NCI-H2196 (cell line): ENCODE measurements around the gene DLG2.
"Not testable (repeated sequence)": the region's sequence is repeated elsewhere in the genome, so short reads cannot be mapped to it uniquely, and the experiment has no call there.

Experiments used
- DNase-seq: peaks from one replicate; lab custom pipeline; 2025; ENCODE audit not compliant: unreplicated experiment; lab: John Stamatoyannopoulos, UW

DLG2 gene

GRCh38 chr11:84316866-84317555 lies 1310.1 kb downstream of the DLG2 start:
- no peak for DNase-seq

- DNase-seq: no peak
Measured at GRCh38 chr11:84313830-84314359, 1313.2 kb downstream of the DLG2 start.

- DNase-seq: no peak
Measured at GRCh38 chr11:84310268-84310667, 1316.9 kb downstream of the DLG2 start.

- not testable (repeated sequence) for DNase-seq
Measured at GRCh38 chr11:84308491-84308890, 1318.7 kb downstream of the DLG2 start.

- DNase-seq: no peak
Measured at GRCh38 chr11:84300092-84300491, 1327.1 kb downstream of the DLG2 start.

- DNase-seq: no peak
Measured at GRCh38 chr11:84297570-84297969, 1329.6 kb downstream of the DLG2 start.

GRCh38 chr11:84295815-84296214 lies 1331.3 kb downstream of the DLG2 start:
- no peak for DNase-seq

GRCh38 chr11:84292955-84293354 lies 1334.2 kb downstream of the DLG2 start:
- no peak for DNase-seq

- no peak for DNase-seq
Measured at GRCh38 chr11:84292006-84292405, 1335.1 kb downstream of the DLG2 start.

GRCh38 chr11:84290647-84291046 lies 1336.5 kb downstream of the DLG2 start:
- DNase-seq: no peak

GRCh38 chr11:84289381-84289906 lies 1337.7 kb downstream of the DLG2 start:
- no peak for DNase-seq

GRCh38 chr11:84273541-84273940 lies 1353.6 kb downstream of the DLG2 start:
- no peak for DNase-seq

- no peak for DNase-seq
Measured at GRCh38 chr11:84270466-84270865, 1356.7 kb downstream of the DLG2 start.

GRCh38 chr11:84264066-84264465 lies 1363.1 kb downstream of the DLG2 start:
- no peak for DNase-seq

- DNase-seq: no peak
Measured at GRCh38 chr11:84261707-84262106, 1365.4 kb downstream of the DLG2 start.

GRCh38 chr11:84260862-84261261 lies 1366.3 kb downstream of the DLG2 start:
- no peak for DNase-seq

GRCh38 chr11:84256618-84257017 lies 1370.5 kb downstream of the DLG2 start:
- DNase-seq: no peak

GRCh38 chr11:84255483-84255882 lies 1371.7 kb downstream of the DLG2 start:
- no peak for DNase-seq

GRCh38 chr11:84250834-84251613 lies 1376.1 kb downstream of the DLG2 start:
- DNase-seq: no peak

- no peak for DNase-seq
Measured at GRCh38 chr11:84249344-84250135, 1377.6 kb downstream of the DLG2 start.

GRCh38 chr11:84247926-84248325 lies 1379.2 kb downstream of the DLG2 start:
- no peak for DNase-seq
